Measurements from ENCODE around the gene SLC10A7.

Gene SLC10A7

DNA sequence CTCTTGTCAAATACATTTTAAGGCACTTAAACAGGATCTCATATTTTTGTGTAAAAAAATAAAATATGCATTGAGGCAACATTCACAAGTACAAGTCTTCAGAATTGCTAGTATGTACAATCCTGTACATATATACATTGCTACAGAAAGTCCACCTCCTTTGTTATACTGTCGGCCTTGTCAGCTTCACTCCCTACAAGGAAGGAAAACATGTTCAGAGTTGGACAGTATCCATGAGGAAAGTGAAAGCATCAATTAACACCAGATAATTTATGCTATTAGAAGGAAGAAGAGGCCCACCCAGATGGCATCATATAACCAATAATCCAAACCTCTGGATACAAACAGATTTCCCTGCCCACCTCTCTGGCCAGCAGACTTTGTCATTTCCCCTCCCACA, 265.4 kb downstream of the SLC10A7 start:
- H3K27me3 ChIP-seq (ENCODE audit: control insufficient read depth, insufficient read depth, low read length), result no peaks in the 10 kb centered on the region
- H3K4me3 ChIP-seq (ENCODE audit: low read length), result no peak overlapping the region
- H3K4me1 ChIP-seq (ENCODE audit: control insufficient read depth, insufficient read depth, low read length), result no peaks in the 10 kb centered on the region
- no peaks in the 10 kb centered on the region for H3K36me3 ChIP-seq (ENCODE audit: control insufficient read depth, insufficient read depth, low read length)
- H3K27ac ChIP-seq (ENCODE audit: low read depth, low read length), result no peak overlapping the region
- no peak overlapping the region for H3K9ac ChIP-seq (ENCODE audit: low read length)

DNA sequence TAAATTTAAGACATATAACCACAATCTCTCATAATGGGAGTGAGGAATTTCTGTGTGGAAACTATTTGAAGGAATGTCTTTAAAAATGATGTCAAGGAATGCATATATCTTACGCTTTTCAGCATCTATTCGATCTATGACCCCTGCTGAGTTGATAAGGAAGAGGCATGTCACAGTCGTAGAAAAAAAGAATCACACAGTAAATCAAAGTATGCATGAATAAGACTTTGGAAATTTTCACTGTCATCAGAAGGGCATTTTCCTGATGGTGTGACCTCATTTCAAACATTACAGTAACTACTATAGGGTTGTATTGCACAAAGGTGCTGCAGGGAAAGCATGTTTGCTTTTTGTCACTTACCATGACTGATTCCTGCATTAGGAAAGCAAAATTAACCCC, 265.9 kb downstream of the SLC10A7 start:
- Histone ChIP-seq H3K27ac (ENCODE audit: low read depth, low read length) (no peak overlapping the region), H3K27me3 (ENCODE audit: control insufficient read depth, insufficient read depth, low read length) (no peaks in the 10 kb centered on the region), H3K36me3 (ENCODE audit: control insufficient read depth, insufficient read depth, low read length) (no peaks in the 10 kb centered on the region), H3K9ac (ENCODE audit: low read length) (no peak overlapping the region), H3K4me3 (ENCODE audit: low read length) (no peak overlapping the region), H3K4me1 (ENCODE audit: control insufficient read depth, insufficient read depth, low read length) (no peaks in the 10 kb centered on the region)

DNA sequence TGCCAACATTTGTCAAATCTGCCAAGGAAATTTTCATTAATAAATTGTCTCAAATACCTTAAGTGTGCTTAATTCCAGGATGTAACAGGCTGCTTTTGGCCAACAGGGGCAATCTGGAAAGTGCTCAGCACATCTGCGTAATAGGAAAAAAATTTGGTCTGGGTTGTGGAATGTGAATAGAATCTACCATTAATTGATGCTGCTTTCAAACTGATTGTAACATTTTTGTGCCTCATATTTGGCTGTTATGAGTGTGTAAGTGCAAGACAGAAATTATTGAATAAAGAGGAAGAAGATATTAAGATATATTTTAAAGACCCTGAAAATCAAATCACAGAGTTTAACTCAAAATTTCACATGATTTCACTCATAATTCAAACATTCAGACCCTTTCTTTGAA, 266.3 kb downstream of the SLC10A7 start:
- Histone ChIP-seq H3K27ac (ENCODE audit: low read depth, low read length) (no peak overlapping the region), H3K27me3 (ENCODE audit: control insufficient read depth, insufficient read depth, low read length) (no peaks in the 10 kb centered on the region), H3K4me3 (ENCODE audit: low read length) (no peak overlapping the region), H3K4me1 (ENCODE audit: control insufficient read depth, insufficient read depth, low read length) (no peaks in the 10 kb centered on the region), H3K36me3 (ENCODE audit: control insufficient read depth, insufficient read depth, low read length) (no peaks in the 10 kb centered on the region), H3K9ac (ENCODE audit: low read length) (no peak overlapping the region)

DNA sequence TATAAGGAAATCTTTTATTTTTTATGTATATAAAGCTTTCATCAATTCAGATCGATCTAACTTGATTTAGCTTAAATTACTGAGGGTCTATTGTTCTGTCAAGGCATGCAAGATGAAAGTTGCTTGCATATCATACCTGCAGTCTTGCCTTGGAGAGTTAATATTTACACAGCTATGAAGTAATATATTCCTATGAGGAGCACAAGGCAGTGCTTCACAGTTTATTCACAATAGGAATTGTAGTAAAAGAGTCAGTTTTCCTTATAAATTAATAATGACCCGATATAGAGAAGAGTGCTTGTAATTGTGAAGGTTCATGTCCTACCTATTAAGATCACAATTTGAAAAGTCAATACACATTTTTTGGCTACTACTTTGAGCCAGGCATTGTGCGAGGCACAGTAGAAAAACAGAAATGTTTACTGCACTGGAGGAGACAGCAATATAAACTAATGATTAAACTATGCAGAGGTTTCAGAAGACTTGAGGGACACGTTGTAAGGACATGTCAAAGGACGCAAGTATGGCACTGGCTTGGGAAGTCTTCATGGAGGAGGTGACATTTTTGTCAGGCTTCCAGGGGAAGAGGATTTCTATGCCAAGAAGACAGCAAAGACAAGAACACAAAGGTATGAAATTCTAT, 268.6 kb downstream of the SLC10A7 start:
- Histone ChIP-seq H3K9ac (ENCODE audit: low read length) (no peak overlapping the region), H3K27ac (ENCODE audit: low read depth, low read length) (no peak overlapping the region), H3K36me3 (ENCODE audit: control insufficient read depth, insufficient read depth, low read length) (no peaks in the 10 kb centered on the region), H3K27me3 (ENCODE audit: control insufficient read depth, insufficient read depth, low read length) (no peaks in the 10 kb centered on the region), H3K4me3 (ENCODE audit: low read length) (no peak overlapping the region), H3K4me1 (ENCODE audit: control insufficient read depth, insufficient read depth, low read length) (no peaks in the 10 kb centered on the region)

DNA sequence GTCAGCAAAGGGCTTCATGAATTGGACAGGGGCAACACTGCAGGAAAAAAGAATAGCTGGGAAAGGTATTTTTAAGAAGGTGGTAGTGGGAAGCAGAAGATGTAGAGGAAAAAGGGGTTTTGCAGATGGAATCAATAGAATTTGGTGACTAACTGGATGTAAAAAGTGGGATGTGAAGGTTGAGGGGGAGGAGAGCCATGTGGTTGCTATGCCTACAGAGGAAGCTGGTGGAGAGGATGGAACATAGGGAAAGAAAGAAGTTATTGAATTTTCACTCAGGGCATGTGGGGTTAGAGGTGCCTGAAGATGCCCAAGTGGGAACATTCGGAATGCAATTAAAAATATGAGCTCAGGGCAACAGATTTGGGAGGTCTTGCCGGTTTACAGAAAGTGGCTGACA, 274.4 kb downstream of the SLC10A7 start:
- no peaks in the 10 kb centered on the region for H3K27me3 ChIP-seq (ENCODE audit: control insufficient read depth, insufficient read depth, low read length)
- H3K36me3 ChIP-seq (ENCODE audit: control insufficient read depth, insufficient read depth, low read length), result no peaks in the 10 kb centered on the region
- H3K27ac ChIP-seq (ENCODE audit: low read depth, low read length), result no peak overlapping the region
- no peak overlapping the region for H3K4me3 ChIP-seq (ENCODE audit: low read length)
- no peak overlapping the region for H3K9ac ChIP-seq (ENCODE audit: low read length)
- H3K4me1 ChIP-seq (ENCODE audit: control insufficient read depth, insufficient read depth, low read length), result peaks cover 6% of the 10 kb centered on the region

DNA sequence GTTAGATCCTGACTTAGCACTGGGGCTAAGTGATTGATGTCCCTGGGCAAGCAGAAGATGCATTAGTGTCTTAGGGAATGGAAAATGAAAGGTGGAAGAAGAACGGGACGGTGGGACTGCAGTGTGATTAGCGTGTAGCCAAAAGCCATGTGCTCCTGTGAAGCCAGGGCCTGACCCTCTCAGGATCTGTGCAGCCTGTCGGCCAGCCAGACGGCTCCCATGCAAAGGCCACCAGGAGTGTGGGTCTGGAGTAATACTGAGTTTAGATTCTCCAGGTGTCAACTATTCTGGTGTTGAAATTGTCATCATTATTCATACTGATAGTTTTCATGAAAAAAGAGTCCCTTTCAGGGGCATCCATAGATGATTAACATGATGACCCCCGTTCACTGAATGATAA, 275.4 kb downstream of the SLC10A7 start:
- no peak overlapping the region for H3K27ac ChIP-seq (ENCODE audit: low read depth, low read length)
- no peaks in the 10 kb centered on the region for H3K36me3 ChIP-seq (ENCODE audit: control insufficient read depth, insufficient read depth, low read length)
- peaks cover 15% of the 10 kb centered on the region for H3K4me1 ChIP-seq (ENCODE audit: control insufficient read depth, insufficient read depth, low read length)
- no peaks in the 10 kb centered on the region for H3K27me3 ChIP-seq (ENCODE audit: control insufficient read depth, insufficient read depth, low read length)
- no peak overlapping the region for H3K9ac ChIP-seq (ENCODE audit: low read length)
- no peak overlapping the region for H3K4me3 ChIP-seq (ENCODE audit: low read length)

DNA sequence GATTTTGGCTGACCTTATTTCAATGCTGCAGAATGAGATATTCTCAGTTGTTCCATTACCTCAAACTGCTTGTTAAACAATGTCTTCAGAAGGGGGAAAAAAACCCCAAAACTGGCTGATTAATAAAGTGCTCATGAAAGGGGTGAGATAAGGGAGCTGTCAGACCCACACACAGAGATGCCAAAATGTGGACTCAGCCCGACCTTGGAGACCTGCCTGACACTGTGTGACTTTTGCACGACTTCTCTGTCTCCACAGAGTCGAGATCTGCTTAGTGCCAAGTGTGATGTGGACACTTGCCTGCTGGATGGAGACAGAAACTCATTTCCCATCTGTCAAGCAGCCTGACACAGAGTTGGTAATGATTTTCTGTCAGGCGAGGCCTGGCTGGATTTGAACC, 275.9 kb downstream of the SLC10A7 start:
- H3K27me3 ChIP-seq (ENCODE audit: control insufficient read depth, insufficient read depth, low read length), result no peaks in the 10 kb centered on the region
- H3K4me3 ChIP-seq (ENCODE audit: low read length), result no peak overlapping the region
- H3K4me1 ChIP-seq (ENCODE audit: control insufficient read depth, insufficient read depth, low read length), result peaks cover 15% of the 10 kb centered on the region
- no peak overlapping the region for H3K27ac ChIP-seq (ENCODE audit: low read depth, low read length)
- no peaks in the 10 kb centered on the region for H3K36me3 ChIP-seq (ENCODE audit: control insufficient read depth, insufficient read depth, low read length)
- H3K9ac ChIP-seq (ENCODE audit: low read length), result no peak overlapping the region

DNA sequence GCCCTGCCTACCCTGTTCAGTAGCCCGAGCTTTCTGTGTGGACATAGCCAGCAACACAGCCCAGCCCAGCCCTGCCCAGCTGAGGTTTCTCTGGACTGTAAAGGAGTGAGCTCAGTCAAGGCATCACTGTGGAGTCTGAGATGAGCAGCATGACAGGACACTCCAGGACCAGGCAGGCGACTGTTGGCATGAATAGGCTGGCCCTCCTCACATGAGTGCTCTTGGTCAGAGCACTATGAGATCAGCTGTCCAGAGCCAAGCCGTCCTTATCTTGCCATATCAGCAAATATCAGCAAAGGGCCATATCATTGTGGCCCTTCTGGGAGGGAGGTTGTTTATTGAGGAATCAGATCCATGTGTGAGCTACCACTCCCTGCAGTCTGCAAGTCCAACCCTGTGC, 276.5 kb downstream of the SLC10A7 start:
- Histone ChIP-seq H3K9ac (ENCODE audit: low read length) (no peak overlapping the region), H3K4me1 (ENCODE audit: control insufficient read depth, insufficient read depth, low read length) (peaks cover 15% of the 10 kb centered on the region), H3K27ac (ENCODE audit: low read depth, low read length) (no peak overlapping the region)

DNA sequence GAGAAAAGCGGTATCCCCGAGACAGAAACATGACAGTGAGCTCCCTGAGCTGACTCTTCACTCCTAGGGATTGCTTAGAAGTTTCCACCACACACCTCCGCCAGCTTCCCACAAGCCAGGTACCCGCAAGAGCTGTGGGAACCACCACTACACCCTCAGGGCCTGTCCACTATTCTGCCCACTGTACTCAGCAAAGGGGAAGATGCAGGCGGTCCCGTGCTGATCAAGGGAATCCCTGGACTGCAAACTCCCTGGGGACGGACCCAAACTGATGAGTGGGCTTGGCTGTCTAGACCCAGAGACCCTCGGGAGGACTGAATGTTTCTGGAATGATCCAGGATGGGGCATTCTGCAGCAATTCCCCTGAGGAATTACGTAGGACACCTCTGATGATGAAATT, 277.2 kb downstream of the SLC10A7 start:
- Histone ChIP-seq H3K27me3 (ENCODE audit: control insufficient read depth, insufficient read depth, low read length) (no peaks in the 10 kb centered on the region), H3K9ac (ENCODE audit: low read length) (no peak overlapping the region), H3K36me3 (ENCODE audit: control insufficient read depth, insufficient read depth, low read length) (no peaks in the 10 kb centered on the region), H3K27ac (ENCODE audit: low read depth, low read length) (no peak overlapping the region), H3K4me1 (ENCODE audit: control insufficient read depth, insufficient read depth, low read length) (peaks cover 15% of the 10 kb centered on the region), H3K4me3 (ENCODE audit: low read length) (no peak overlapping the region)

More for the DNA sequence above, 276.5 kb downstream of the SLC10A7 start:
- Histone ChIP-seq H3K27me3 (ENCODE audit: control insufficient read depth, insufficient read depth, low read length) (no peaks in the 10 kb centered on the region), H3K4me3 (ENCODE audit: low read length) (no peak overlapping the region), H3K36me3 (ENCODE audit: control insufficient read depth, insufficient read depth, low read length) (no peaks in the 10 kb centered on the region)

DNA sequence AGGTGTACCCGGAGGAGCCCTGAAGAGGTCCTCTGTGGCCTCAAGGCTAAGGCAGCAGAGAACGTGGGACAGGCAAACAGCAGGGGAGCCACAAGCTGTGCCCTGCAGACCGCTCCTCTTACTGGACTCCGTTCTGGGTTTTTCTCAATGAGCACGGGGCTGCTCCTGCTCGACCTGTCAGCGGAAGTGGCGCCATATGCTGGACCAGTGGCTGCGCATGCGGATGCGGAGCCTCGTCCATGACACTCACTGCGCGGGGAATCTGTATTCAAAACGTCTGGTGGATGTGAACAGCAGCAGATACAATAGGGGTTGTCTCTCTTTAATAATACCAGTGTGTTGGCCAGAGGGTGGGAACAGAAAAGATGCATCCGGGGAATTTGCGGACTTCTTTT, 277.9 kb downstream of the SLC10A7 start:
- Histone ChIP-seq H3K4me1 (ENCODE audit: control insufficient read depth, insufficient read depth, low read length) (peaks cover 15% of the 10 kb centered on the region), H3K9ac (ENCODE audit: low read length) (no peak overlapping the region), H3K27me3 (ENCODE audit: control insufficient read depth, insufficient read depth, low read length) (no peaks in the 10 kb centered on the region), H3K36me3 (ENCODE audit: control insufficient read depth, insufficient read depth, low read length) (no peaks in the 10 kb centered on the region), H3K27ac (ENCODE audit: low read depth, low read length) (no peak overlapping the region), H3K4me3 (ENCODE audit: low read length) (no peak overlapping the region)

DNA sequence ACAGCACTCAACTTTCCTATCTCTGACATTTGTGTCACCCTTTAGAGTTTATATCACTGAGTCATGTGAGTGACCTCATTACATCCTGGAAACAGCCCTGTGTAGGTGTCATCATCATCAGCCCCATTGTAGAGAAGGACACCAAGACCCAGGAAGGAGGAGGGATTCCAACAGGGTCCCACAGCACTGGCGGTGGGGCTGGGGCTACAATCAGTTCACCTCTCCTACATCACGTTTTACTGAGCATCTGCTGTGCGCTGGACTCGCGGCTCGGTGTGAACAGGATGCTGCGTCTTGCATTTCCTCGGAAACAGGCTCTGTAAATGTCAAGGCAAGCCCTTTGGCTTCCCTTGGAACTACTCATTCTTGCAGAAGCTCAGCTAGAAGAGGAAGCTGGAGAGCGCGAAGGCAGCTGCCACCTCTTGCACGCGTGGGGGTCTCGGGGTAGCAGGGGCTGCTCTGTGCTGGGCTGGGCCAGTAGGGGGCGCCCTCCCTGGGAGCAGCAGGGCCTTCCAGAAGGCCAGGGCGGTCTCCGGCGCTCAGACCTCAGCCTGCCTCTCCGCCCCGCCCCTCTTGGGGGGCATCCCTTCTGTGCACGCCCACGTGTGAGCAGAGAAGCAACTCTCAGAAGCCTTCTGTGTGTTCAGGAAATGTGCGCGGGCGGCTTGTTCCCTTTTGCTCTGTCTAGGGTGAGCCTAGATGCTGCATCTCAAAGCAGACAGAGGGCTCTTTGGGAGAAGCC, 278.4 kb downstream of the SLC10A7 start:
- Histone ChIP-seq H3K36me3 (ENCODE audit: control insufficient read depth, insufficient read depth, low read length) (no peaks in the 10 kb centered on the region), H3K9ac (ENCODE audit: low read length) (no peak overlapping the region), H3K27ac (ENCODE audit: low read depth, low read length) (no peak overlapping the region), H3K4me3 (ENCODE audit: low read length) (no peak overlapping the region), H3K4me1 (ENCODE audit: control insufficient read depth, insufficient read depth, low read length) (peaks cover 15% of the 10 kb centered on the region), H3K27me3 (ENCODE audit: control insufficient read depth, insufficient read depth, low read length) (no peaks in the 10 kb centered on the region)

DNA sequence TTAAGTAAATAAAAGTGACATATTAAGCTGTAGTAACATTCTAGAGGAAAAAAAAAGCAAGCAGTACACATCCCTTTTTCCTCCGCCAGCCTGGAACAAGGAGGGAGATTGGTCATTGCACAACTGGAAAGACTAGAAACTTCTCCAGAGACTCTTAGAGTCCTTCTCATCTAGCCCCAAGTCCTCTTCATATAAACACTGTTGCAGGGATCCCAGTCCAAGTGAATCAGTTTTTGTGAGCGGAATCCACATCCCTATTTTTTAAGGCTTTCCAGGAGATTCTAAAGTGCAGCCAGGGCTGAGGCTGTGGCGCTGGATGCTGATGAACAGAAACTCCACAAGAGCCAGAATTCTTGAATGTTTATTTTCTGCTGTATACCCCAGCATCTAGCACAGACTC, 283.6 kb downstream of the SLC10A7 start:
- Histone ChIP-seq H3K9ac (ENCODE audit: low read length) (no peak overlapping the region), H3K4me1 (ENCODE audit: control insufficient read depth, insufficient read depth, low read length) (peaks cover 13% of the 10 kb centered on the region), H3K36me3 (ENCODE audit: control insufficient read depth, insufficient read depth, low read length) (no peaks in the 10 kb centered on the region), H3K4me3 (ENCODE audit: low read length) (no peak overlapping the region), H3K27ac (ENCODE audit: low read depth, low read length) (no peak overlapping the region), H3K27me3 (ENCODE audit: control insufficient read depth, insufficient read depth, low read length) (no peaks in the 10 kb centered on the region)

DNA sequence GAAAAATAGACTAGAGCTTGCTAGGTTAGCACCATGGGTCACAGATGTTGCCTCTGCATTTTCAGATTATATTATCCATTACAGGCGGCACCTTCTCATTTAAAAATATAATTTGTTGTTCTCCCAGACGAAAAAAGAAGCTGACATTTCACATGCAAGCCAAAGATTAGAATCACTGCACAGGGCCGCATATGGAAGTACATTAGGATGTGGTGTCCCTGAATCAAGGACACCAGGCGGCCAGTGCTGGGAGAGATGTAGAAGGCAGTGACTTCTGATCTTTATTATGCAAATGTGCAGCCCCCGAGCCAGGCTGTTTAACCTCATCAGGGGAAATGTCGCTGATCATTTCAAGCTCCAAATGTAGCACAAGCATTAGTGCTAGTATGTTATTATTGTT, 284.6 kb downstream of the SLC10A7 start:
- Histone ChIP-seq H3K9ac (ENCODE audit: low read length) (no peak overlapping the region), H3K27me3 (ENCODE audit: control insufficient read depth, insufficient read depth, low read length) (no peaks in the 10 kb centered on the region), H3K27ac (ENCODE audit: low read depth, low read length) (no peak overlapping the region), H3K4me1 (ENCODE audit: control insufficient read depth, insufficient read depth, low read length) (peaks cover 6% of the 10 kb centered on the region), H3K36me3 (ENCODE audit: control insufficient read depth, insufficient read depth, low read length) (no peaks in the 10 kb centered on the region), H3K4me3 (ENCODE audit: low read length) (no peak overlapping the region)
